Epithelial cell of proximal tubule (primary cell): ENCODE results near the gene ATP8B2. TPM values are rescaled to one million over a fixed set of nuclear protein-coding genes. Genes with fewer than 3 reads are reported as not detected.
"Not testable (repeated sequence)": the region's sequence is repeated elsewhere in the genome, so short reads cannot be mapped to it uniquely, and the experiment has no call there.

Source experiments
- DNase-seq: peaks from one replicate; pipeline ENCODE4 v3.0.0-alpha.2; 2011; ENCODE audit warnings: low read depth
- H3K4me3 ChIP-seq: 2 replicates; pipeline ENCODE4 v1.5.1; 2011; ENCODE audit warnings: low read depth, mild to moderate bottlenecking, low read length
- total RNA-seq: library from RNA; depleted of rRNA; stranded (reverse); fragments of >200 nt; gene quantifications from 2 replicates; pipeline ENCODE4 v1.2.3, GENCODE V29; 2015
- TF ChIP-seq, protein P1 (sequence below): conservative IDR thresholded peaks from 2 replicates; pipeline ENCODE4 v1.5.1; 2012; ENCODE audit warnings: low read depth, mild to moderate bottlenecking, low read length

The ATP8B2 gene
- total RNA-seq, 1 donor from 2014 or later, result 30.6 TPM

GRCh38 chr1:154320882-154321608 lies 4.3 kb upstream of the ATP8B2 start, which contains the start of gene AQP10:
TSS of gene AQP10 (plus strand) at chr1:154321093. CDS start at chr1:154321156, 63 bp downstream.
- TF ChIP-seq, protein P1, sequence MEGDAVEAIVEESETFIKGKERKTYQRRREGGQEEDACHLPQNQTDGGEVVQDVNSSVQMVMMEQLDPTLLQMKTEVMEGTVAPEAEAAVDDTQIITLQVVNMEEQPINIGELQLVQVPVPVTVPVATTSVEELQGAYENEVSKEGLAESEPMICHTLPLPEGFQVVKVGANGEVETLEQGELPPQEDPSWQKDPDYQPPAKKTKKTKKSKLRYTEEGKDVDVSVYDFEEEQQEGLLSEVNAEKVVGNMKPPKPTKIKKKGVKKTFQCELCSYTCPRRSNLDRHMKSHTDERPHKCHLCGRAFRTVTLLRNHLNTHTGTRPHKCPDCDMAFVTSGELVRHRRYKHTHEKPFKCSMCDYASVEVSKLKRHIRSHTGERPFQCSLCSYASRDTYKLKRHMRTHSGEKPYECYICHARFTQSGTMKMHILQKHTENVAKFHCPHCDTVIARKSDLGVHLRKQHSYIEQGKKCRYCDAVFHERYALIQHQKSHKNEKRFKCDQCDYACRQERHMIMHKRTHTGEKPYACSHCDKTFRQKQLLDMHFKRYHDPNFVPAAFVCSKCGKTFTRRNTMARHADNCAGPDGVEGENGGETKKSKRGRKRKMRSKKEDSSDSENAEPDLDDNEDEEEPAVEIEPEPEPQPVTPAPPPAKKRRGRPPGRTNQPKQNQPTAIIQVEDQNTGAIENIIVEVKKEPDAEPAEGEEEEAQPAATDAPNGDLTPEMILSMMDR, result no peak
- no peak within 1 kb of the TSS for H3K4me3 ChIP-seq
- DNase-seq, result no peak

DNA sequence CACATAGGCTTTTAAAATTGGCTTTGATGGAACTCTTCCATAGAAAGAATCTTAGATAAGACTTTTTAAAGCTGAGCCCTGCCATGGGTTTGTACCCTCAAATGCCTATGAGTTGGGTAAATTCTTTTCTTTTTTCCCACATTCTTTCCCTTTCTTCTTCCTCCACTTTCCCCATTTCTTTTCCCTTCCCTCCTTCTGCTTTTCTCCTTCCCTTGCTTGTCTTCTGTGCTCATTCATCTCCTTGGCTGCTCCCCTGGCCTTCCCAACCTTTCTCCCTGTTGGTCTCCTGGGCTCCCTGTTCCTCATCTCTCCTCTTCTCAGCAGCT lies 3.8 kb upstream of the ATP8B2 start:
- not testable (repeated sequence) for H3K4me3 ChIP-seq, DNase-seq

- TF ChIP-seq, protein P1, result no peak
- no peak overlapping the region for H3K4me3 ChIP-seq
- no peak for DNase-seq
Measured at GRCh38 chr1:154323493-154323892, 1.8 kb upstream of the ATP8B2 start.

- H3K4me3 ChIP-seq, result no peak overlapping the region
Measured at GRCh38 chr1:154324241-154324640, 1.1 kb upstream of the ATP8B2 start.

GRCh38 chr1:154325583-154326545 lies 539 bp downstream of the ATP8B2 start:
- peak overlapping the region; percentile 64 for H3K4me3 ChIP-seq
- DNase-seq, result no peak
- TF ChIP-seq, protein P1, result peak; percentile 58

More at GRCh38 chr1:154324241-154324640, 1.1 kb upstream of the ATP8B2 start:
- DNase-seq, result no peak
- TF ChIP-seq, protein P1, result no peak

- TF ChIP-seq, protein P1, result no peak
- no peak for DNase-seq
- H3K4me3 ChIP-seq, result peak overlapping the region; percentile 64
Measured at GRCh38 chr1:154326546-154327465, 1.5 kb downstream of the ATP8B2 start.
